HG02571 (cell line): ENCODE results near the gene PPP1R3E.

ENCODE experiments used
- ATAC-seq: cut with Tn5 transposase; IDR thresholded peaks from one replicate; pipeline ENCODE4 v1.9.1; 2021; ENCODE audit warnings: mild to moderate bottlenecking, moderate library complexity; ENCODE audit not compliant: unreplicated experiment

The PPP1R3E gene

DNA sequence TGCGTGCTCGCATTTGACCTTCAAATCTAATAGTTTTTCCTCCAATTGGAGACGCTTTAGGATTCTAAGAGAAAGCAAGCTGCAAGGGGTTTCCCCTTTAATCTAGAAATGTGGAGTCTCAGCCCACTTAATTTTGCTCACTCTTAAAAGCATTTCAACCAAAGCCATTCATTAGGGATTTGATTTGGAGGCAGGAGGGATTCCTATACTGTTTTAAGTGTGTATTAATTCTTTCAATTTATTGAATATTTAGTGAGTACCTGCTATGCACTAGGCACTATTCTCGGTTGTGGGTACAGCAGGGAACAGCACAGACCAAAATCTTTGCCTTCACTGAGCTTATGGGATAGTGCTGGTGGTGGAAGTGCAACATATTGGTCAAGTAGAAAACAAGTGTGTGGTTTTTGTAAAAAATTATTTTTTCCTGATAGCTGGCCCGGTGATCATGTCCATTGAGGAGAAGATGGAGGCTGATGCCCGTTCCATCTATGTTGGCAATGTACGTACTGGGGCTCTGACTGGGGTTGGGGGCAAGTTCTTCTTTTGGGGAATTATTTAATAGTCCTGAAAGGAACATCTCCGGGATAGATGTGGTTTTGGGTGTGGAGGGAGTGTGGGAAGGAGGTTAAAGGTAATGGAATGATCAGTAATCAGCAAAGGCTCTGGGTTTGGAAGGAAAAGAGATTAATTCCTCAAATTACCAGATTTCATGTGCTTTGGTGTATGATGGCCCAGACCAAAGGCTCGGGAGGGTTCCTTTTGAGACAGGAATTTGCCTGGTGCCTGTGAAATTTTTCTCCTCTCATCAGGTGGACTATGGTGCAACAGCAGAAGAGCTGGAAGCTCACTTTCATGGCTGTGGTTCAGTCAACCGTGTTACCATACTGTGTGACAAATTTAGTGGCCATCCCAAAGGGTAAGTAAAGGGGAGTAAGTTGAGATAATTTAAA lies 20.2 kb upstream of the PPP1R3E start:
- ATAC-seq: no peak

DNA sequence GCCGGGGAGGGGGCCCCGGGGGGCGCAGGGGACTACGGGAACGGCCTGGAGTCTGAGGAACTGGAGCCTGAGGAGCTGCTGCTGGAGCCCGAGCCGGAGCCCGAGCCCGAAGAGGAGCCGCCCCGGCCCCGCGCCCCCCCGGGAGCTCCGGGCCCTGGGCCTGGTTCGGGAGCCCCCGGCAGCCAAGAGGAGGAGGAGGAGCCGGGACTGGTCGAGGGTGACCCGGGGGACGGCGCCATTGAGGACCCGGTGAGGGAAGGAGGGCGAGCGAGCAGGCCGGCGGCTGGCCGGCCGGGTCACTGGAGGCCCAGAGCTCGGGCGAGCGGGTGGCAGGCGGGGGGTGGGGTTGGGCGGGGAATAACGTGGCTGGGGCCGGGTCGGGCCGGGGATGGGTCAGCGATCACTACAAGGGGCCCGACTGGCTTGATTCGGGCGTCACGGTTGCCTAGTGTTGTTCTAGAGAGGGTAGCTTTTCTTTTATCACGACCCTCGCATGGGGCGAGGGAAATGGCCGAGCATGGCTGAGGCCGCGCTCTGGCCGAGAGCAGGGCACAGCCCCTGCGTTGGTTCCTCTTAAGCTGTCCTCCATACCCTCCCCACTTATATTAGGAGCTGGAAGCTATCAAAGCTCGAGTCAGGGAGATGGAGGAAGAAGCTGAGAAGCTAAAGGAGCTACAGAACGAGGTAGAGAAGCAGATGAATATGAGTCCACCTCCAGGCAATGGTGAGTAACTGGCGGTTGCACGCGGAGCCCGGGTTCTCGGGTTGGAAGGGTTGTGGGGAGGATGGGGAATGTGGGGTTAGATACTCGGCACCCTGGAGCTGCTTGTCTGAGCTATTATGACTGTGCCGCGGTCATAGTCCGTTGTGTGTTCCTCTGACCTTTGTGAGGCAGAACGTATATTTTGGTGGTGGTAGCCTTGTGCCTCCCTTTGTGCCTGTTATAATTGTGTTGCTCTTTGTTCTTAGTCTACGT lies 19.2 kb upstream of the PPP1R3E start:
- ATAC-seq: peak; percentile 20

DNA sequence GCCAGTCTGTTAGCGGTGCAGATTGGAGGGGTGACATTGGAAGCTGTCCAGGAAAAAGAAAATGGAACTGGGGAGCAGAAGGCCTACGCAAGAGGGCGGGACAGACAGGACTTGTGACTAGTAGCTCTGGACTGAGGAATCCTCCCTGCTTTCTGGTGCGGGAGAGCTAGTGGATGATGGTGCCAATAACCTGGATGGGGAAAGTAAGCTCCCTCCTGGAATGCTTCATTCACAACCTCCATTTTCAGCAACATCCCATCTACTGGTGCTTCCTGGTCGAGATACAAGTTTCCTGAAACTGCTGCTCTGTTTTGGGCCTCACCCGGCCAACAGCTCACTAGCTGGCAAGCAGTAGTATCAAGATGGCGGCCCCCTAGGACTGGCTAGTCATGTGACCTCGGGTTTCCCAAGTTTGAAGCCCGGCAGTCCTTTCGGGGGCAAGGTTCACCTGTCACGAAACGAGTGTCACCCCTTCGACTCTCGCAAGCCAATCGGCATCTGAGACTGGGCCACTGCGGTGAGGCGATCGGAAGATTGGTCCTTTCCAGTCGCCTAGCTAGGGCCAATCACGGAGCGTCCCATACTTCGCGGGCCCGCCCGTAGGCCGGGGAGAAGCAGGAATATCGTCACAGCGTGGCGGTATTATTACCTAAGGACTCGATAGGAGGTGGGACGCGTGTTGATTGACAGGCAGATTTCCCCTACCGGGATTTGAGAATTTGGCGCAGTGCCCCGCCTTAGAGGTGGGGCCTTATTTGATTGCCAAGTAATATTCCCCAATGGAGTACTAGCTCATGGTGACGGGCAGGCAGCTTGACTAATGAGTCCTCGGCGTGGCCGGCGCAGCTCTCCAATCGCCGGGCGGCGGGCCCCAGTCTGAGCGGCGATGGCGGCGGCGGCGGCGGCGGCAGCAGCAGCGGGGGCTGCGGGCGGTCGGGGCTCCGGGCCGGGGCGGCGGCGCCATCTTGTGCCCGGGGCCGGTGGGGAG lies 18.2 kb upstream of the PPP1R3E start, which contains the start of gene PABPN1:
TSS of gene PABPN1 (plus strand) at position 874 of the 988 bp plus-strand sequence. CDS start at position 887, 13 bp downstream.
- ATAC-seq: peak; percentile 86

DNA sequence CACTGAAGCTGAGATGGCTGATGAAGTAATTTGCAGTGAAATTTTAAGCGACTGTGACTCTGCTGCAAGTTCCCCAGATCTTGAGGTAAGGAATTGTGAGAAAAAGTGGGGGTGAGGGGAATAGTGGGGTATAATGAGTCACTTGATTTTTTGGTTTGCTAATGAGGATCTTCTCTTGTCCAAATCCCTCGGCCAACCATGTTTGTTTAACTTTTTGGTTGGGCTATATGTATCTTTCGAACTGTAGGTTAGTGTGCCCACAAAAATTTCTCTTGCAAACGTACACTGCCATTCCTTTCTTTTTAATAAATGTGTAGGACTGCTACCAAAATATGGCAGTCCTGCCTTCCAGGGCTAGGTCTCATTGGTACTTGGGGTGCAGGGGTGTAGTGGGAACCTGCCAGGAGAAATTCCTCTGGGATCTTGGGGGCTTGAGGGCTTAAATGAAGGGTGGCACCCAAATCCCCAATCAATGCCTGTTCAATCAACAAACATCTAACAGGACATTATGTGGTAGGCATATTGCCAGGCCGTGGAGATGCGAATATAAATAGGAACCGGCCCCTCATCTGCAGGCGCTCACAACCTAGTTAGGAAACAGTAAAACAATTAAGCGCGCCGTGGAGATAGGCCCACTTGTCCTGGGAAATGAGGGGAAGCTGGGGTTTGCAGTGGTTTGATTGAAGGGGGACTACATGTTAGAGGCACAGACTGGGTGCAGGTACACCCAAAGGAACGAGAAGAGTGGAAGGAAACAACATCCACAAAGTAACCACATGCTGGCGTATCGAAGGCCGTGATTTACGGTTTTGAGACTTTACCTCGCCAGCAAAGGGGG lies 17.3 kb upstream of the PPP1R3E start:
- ATAC-seq: no peak

DNA sequence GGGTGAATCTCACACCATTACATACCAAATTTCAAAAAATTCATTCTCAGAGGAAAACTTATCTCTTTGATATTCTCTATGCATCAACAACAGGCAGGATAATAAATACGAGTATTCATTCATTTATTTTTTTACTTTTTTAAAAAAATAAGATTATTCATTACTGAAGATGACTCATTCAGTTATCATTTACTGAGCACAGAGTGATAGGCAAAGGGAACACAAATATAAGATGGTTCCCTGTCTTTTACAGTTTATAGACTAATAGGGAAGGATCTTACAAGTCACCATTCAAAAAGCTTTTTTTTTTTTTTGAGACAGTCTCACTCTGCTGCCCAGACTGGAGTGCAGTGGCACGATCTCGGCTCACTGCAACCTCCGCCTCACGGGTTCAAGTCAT lies 13.6 kb upstream of the PPP1R3E start:
- no peak for ATAC-seq

DNA sequence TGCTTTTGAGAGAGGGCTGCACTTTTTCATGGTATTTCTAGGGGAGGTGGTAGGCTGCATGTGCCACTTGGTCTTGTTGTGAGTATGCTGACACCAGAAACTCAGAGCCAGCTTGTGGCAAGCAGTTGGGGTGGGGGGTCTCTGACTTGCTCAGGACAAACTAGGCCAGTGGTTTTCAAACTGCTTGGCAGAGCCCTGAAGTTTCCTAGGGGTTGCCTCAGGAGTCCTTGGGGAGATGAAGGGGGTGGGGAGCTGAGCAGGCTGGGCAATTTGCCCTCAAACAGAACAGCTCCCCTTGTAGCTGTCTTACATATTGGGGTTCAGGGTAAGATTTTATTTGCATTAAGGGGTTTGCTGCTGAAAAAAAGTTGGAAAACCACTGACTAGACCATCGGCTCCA lies 7.9 kb upstream of the PPP1R3E start:
- no peak for ATAC-seq

DNA sequence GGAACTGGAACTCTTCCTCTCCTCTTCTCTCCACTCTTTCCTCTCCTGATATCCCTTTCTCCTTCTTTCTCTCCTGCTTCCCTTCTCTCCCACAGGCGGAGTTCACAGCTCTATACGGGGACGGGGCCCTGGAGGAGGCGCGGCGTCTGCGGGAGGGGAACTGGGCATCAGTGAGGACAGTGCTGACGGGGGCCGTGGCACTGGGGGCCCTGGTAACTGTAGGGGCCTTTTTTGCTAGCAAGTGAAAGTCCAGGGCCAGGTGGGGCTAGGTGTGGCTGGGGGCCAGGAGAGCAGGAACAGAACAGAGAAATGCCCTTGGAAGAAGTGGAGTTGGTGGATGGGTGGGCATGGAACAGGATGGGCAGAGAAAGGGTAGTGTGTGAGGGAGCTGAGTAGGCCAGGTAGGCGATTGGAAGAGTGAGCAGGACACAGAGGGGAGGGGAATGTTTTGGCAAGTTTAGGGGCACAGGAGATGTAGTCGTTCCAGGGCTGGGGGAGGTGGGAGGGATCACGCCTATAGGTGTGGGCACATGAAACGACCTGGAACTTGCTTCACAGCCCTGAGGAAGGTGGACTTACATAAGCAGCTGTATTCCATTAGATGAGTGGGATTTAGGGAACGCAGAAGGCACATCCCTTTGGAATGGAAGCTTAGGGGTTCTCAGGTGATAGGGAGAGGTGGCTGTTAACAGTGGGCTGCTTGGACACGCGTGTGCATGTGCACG lies 6.2 kb upstream of the PPP1R3E start:
- ATAC-seq: no peak

DNA sequence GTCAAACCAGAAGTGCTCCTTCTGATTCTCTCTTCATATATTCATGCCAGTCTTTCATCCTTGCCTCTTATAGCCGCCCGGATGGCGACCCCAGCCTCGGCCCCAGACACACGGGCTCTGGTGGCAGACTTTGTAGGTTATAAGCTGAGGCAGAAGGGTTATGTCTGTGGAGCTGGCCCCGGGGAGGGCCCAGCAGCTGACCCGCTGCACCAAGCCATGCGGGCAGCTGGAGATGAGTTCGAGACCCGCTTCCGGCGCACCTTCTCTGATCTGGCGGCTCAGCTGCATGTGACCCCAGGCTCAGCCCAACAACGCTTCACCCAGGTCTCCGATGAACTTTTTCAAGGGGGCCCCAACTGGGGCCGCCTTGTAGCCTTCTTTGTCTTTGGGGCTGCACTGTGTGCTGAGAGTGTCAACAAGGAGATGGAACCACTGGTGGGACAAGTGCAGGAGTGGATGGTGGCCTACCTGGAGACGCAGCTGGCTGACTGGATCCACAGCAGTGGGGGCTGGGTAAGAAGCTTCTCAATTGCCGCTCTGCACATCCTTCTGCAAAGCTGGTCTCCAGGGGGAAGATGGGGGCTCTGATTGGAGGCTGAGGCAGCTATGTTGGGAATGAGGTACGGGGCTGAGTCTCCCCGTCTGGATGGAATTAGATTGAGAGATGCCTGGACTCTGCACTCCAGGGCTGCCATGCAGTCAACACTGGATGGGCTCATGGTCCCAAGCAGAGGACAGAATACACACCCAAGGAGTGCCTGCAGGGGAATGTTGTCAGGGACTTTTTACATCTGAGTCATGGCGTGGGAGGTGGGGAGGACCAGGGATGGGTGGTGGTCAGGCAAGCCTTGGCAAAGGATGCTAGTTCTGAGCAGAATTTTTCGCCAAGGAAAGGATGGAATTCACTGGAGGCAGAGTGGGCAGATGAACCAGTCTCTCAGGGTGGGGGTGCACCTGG lies 5.3 kb upstream of the PPP1R3E start:
- no peak for ATAC-seq

DNA sequence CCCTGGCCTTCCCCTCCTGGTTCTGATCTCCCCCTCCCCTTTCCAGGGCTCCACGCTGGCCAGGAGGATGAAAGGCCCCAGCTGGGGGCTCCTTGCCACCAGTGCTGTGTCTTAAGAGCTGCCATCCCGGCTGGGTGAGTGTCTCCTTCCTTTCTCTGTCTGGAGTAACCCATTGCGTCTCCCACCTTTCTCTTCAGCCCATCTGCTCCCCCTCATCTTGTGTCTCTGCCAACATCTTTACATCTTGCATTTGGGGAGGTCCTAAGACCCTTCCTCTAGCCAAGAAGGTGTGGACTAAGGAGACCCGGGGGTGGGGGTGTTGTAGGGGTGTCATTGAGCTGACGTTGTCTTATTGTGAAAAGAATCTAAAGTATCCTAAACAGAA lies 4.5 kb upstream of the PPP1R3E start:
- no peak for ATAC-seq

DNA sequence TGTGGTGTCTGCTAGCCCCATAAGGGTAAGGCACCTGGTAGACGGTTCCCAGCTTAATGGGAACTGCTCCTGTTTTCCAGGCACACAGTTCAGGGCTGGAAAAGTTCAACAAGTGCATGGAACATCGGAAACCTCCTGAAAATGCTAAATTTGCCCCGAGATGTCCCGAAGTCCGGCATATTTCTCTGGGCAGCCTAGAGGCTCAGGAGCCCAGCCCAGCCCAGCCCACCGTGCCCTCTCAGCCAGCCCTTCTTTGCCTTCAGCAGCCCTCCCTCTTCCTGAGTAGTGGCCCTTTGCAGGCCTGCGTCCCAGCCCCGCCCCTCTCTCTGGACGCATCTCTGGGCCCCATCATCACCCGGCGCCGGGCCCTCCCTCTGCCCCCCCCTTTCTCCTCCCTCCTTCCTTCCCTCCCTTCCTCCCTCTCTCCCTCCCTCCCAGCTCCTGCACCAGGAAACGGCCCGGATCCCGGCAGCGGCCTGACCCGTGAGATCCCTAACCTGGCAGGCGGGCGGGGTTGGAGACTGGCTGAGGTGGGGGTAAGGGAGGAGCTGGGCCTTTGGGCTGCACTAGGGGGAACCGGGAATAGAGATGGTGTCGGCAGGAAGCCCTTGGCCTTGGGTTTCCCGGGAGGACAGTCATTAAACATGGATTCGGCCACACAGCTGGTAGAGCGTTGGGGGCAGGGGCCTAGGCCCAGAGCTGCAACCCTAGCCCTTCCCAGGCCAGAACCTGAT lies 3.9 kb upstream of the PPP1R3E start, which contains the start of gene BCL2L2:
TSS of gene BCL2L2 (plus strand) at position 422 of the 734 bp plus-strand sequence. CDS start 935 bp downstream, outside the sequence.
- ATAC-seq: no peak

DNA sequence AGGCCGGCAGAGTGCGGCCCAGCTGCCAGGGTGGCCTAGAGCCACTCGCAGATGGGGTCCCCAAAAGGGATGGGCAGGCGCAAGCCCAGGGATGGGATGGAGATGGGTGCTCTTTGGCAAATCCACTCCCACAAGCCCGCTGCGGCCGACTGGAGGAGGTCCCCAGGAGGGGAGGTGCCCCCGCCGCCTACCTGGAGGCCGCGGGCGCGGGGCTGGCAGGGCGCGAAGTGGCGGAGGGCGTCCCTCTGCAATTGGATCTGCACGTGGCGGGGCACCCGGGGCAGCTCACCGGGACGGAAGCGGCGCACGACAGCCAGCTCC lies 730 bp downstream of the PPP1R3E start:
- peak; percentile 10 for ATAC-seq

DNA sequence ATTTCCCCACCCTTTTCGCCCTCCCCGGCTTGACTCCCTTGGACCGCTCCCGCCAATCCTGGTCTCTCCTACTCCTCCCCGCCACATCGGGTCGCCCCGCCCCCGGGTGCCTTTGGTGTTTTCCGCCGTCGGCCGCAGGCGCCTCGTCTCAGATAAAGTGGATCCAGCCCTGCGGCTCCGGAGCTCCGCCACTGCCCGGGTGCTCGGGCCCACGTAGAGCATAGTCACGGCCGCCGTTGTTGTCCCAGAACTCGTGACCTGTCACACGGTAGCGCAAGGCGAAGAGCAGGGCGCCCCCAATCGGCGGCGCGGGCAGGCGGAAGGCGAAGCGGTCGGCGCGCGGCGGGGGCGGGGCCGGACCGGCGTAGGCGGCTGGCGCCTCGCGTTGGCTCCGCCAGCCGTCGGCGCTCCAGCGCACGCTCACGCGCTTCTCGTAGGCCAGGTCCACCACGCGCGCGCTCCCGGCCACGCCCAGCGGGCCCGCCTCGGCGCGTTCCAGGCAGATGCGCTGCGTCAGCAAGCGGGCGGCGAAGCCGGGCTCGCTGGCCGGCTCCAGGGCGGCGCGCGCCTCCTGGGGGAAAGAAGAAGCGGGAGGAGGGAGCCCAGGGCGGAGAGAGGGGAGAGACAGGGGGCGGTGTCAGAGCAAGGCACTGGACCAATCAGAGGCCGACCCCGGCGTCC lies 1.2 kb downstream of the PPP1R3E start:
- ATAC-seq: peak; percentile 78

DNA sequence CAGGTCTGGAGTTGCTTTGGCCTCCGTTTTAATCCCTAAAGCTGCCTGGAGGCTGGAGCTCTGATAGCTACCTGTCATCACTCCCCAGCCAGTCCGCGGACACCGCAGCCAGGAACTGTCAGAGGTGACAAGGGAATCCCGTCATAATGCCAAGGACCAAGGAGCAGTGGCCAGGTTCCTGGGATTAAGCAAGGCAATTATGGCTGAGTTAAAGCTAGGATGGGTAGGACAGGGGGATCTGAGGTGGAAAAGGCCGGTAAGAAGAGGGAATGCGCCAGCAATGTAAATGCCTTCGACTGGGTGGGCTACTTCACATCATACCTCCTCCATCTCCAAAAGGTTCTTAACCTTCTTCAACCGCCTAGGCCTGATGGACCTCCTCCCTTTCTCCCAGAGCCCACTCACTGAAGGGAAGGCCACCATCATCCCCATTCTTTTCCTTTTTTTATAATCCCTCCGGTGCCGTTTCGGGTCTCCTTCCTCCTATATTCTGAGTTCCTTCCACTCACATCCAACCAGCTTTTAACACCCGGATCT lies 1.9 kb downstream of the PPP1R3E start:
- no peak for ATAC-seq

DNA sequence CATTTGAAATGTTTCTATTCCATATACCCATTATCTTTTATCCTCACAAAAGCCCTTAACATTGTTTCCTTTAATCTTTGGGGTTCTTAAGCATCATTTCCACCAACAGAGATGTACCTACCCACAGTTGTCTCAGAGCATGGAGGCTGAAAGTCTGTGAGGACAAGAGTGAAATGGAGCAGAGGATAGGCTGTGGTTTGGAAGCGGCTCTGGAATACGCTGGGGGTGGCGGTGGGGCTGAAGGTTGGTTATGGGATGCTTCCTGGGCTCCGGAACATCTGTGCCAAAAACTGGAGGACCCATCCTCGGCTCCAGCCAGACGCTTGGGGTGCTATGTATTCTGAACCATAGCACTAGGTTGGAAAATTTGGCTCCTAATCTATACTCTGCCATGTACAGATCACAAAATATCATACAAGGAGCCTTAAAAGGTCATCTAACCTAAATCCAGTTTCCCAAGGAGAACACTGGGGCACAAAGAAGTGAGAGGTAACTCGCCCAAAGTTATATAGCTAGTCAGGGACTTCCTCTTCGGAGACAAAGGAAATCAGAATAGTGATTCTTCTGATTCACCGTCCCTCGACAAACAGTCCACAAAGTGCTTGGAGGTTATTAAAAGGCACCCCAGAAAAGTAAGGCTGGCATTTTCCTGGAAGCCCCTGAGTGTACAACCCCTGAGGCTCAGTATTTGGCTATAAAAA lies 2.5 kb downstream of the PPP1R3E start:
- ATAC-seq: no peak

DNA sequence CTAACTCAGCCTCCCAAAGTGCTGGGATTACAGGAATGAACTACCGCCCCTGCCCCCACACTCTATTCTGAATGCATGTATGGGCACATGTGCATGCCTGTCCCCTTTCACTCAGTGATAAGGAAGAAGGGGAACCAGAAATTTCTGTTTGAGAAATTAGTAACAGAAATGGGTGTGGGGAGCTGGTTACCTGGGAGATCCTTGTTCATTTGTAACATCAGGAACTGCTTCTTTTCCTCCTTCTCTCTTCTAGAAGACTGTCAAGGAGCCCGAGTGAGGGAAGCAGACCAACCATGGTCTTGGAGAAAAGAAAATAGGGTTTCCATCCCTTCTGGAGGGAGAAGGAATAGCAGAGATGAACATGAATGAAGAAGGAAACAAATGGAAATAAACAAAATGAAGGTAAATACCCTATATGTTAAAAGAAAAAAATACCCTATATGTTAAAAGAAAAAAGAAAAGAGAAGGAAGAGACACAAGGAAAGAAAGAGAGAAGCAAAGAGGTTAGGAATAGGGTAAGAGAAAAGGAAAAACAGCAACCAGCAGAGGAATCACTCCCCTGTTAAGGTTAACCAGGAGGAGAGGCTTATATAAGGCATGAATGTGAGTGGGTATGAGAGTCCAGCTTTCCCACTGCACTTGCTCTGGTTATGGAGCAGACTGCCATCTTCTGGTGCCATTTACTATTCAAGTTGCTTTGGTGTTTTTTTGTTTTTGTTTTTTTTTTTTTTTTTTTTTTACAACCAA lies 3.3 kb downstream of the PPP1R3E start:
- no peak for ATAC-seq
